GM12864 (cell line): ENCODE data around the gene SALL3.
A peak's percentile ranks its signal among the peaks of the same experiment; 100 is the strongest.

Source experiments
- DNase-seq: peaks from one replicate; pipeline ENCODE4 v3.0.0-alpha.2; 2011; ENCODE audit warnings: low read depth
- H3K4me3 ChIP-seq: 2 replicates; pipeline ENCODE4 v1.5.1; 2011; ENCODE audit warnings: mild to moderate bottlenecking, low read depth, low read length, control low read depth
- CTCF ChIP-seq: IDR thresholded peaks from 2 replicates; pipeline ENCODE4 v1.5.1; 2011; ENCODE audit warnings: low read depth, mild to moderate bottlenecking, moderate library complexity, low read length, control low read depth, inconsistent platforms; ENCODE audit errors: missing control alignments

Gene SALL3

GRCh38 chr18:78980279-78980771 is 707 bp downstream of the SALL3 start:
- no peak for DNase-seq

GRCh38 chr18:78980777-78981380 is 1.3 kb downstream of the SALL3 start:
- TF ChIP-seq CTCF, result no peak
- H3K4me3 ChIP-seq, result no peak overlapping the region
- DNase-seq, result no peak

More at GRCh38 chr18:78980279-78980771, 707 bp downstream of the SALL3 start:
- TF ChIP-seq CTCF, result no peak
- H3K4me3 ChIP-seq, result no peak overlapping the region

- no peak overlapping the region for H3K4me3 ChIP-seq
- DNase-seq, result no peak
- TF ChIP-seq CTCF, result no peak
Observed at GRCh38 chr18:78981394-78981831, 1.8 kb downstream of the SALL3 start.

GRCh38 chr18:78981989-78982620 is 2.5 kb downstream of the SALL3 start:
- no peak for DNase-seq
- no peak for TF ChIP-seq CTCF
- H3K4me3 ChIP-seq, result no peak overlapping the region

- TF ChIP-seq CTCF, result no peak
- H3K4me3 ChIP-seq, result no peak overlapping the region
Observed at GRCh38 chr18:78983512-78983911, 3.9 kb downstream of the SALL3 start.

GRCh38 chr18:78984941-78985784 is 5.5 kb downstream of the SALL3 start:
- H3K4me3 ChIP-seq, result no peak overlapping the region
- peak; percentile 43 for TF ChIP-seq CTCF
- no peak for DNase-seq

More at GRCh38 chr18:78983512-78983911, 3.9 kb downstream of the SALL3 start:
- no peak for DNase-seq
